Neural cell (in vitro differentiated cells): ENCODE data around the gene MLKL. TPM values are rescaled to one million over a fixed set of nuclear protein-coding genes. Genes with fewer than 3 reads are reported as not detected.

Experiments used
- H2AFZ ChIP-seq: fragments of 200-600, 300-800 bp; sonication (generic), shearing (Covaris generic); 2 replicates; pipeline ENCODE4 v1.6.0; 2014; ENCODE audit warnings: low read depth, mild to moderate bottlenecking, antibody characterized with exemption, low read length, moderate library complexity
- H3F3A ChIP-seq: fragments of 200-600 bp; shearing (Covaris generic); 2 replicates; pipeline ENCODE4 v1.6.1; 2016; ENCODE audit warnings: mild to moderate bottlenecking, moderate library complexity, mixed read lengths, antibody characterized with exemption, low read length; ENCODE audit not compliant: insufficient read depth, poor library complexity, severe bottlenecking
- H3K27ac ChIP-seq: fragments of 200-600, 300-800 bp; sonication (generic), shearing (Covaris generic); 2 replicates; pipeline ENCODE4 v1.5.1; 2014; ENCODE audit warnings: mild to moderate bottlenecking, low read length, moderate library complexity
- H3K27me3 ChIP-seq: fragments of 300-800, 200-600 bp; sonication (generic), shearing (Covaris generic); 2 replicates; pipeline ENCODE4 v1.6.0; 2014; ENCODE audit warnings: mild to moderate bottlenecking, low read depth, low read length, moderate library complexity; ENCODE audit not compliant: insufficient read depth
- H3K36me3 ChIP-seq: fragments of 300-800, 200-600 bp; sonication (generic), shearing (Covaris generic); 2 replicates; pipeline ENCODE4 v1.5.1; 2014; ENCODE audit warnings: mild to moderate bottlenecking, antibody characterized with exemption, low read length, moderate library complexity; ENCODE audit not compliant: insufficient read depth
- H3K4me2 ChIP-seq: fragments of 300-800, 200-600 bp; sonication (generic), shearing (Covaris generic); 2 replicates; pipeline ENCODE4 v1.6.0; 2014; ENCODE audit warnings: mild to moderate bottlenecking, low read length
- H3K4me3 ChIP-seq: fragments of 300-800, 200-600 bp; sonication (generic), shearing (Covaris generic); 2 replicates; pipeline ENCODE4 v1.5.1; 2014; ENCODE audit warnings: mild to moderate bottlenecking, low read length, moderate library complexity
- H3K79me2 ChIP-seq: fragments of 200-600 bp; shearing (Covaris generic); replicated peaks from 2 replicates; pipeline ENCODE4 v1.6.0; 2014; ENCODE audit warnings: mild to moderate bottlenecking, low read length, moderate library complexity; ENCODE audit not compliant: insufficient read depth
- H3K9ac ChIP-seq: fragments of 300-800, 200-600 bp; sonication (generic), shearing (Covaris generic); 2 replicates; pipeline ENCODE4 v1.6.1; 2016; ENCODE audit warnings: mild to moderate bottlenecking, low read length, mixed read lengths
- H3K9me2 ChIP-seq: fragments of 200-600 bp; shearing (Covaris generic); 2 replicates; pipeline ENCODE4 v1.6.1; 2016; ENCODE audit warnings: mild to moderate bottlenecking, low read length, mixed read lengths; ENCODE audit not compliant: insufficient read depth
- H3K9me3 ChIP-seq: fragments of 200-600, 300-800 bp; sonication (generic), shearing (Covaris generic); 2 replicates; pipeline ENCODE4 v1.6.1; 2016; ENCODE audit warnings: mild to moderate bottlenecking, mixed run types, low read length, moderate library complexity, mixed read lengths
- H4K20me1 ChIP-seq: fragments of 200-600 bp; shearing (Covaris generic); 2 replicates; pipeline ENCODE4 v1.6.1; 2016; ENCODE audit warnings: mild to moderate bottlenecking, mixed run types; ENCODE audit not compliant: insufficient read depth
- CTCF ChIP-seq: fragments of 450-650 bp; IDR thresholded peaks from 2 replicates; pipeline ENCODE4 v1.5.1; 2014; ENCODE audit warnings: antibody characterized with exemption, mild to moderate bottlenecking, moderate library complexity; ENCODE audit not compliant: poor library complexity, severe bottlenecking
- EP300 ChIP-seq: fragments of 450-650 bp; conservative IDR thresholded peaks from 2 replicates; pipeline ENCODE4 v1.6.1; 2014; ENCODE audit warnings: antibody characterized with exemption, mild to moderate bottlenecking, moderate library complexity; ENCODE audit not compliant: poor library complexity, severe bottlenecking
- EZH2 ChIP-seq: fragments of 200-600, 300-800 bp; shearing (Covaris generic), sonication (generic); IDR thresholded peaks from 2 replicates; pipeline ENCODE4 v1.6.1; 2014; ENCODE audit warnings: antibody characterized with exemption, low read length, borderline replicate concordance, mild to moderate bottlenecking; ENCODE audit not compliant: insufficient read depth, poor library complexity, severe bottlenecking
- MXI1 ChIP-seq: fragments of 450-650 bp; conservative IDR thresholded peaks from 2 replicates; pipeline ENCODE4 v1.6.1; 2014; ENCODE audit warnings: antibody characterized with exemption, mild to moderate bottlenecking; ENCODE audit not compliant: poor library complexity, severe bottlenecking
- POLR2AphosphoS5 ChIP-seq: IDR thresholded peaks from 2 replicates; pipeline ENCODE4 v1.6.1; 2012
- RAD21 ChIP-seq: fragments of 450-650 bp; conservative IDR thresholded peaks from 2 replicates; pipeline ENCODE4 v1.6.1; 2014; ENCODE audit warnings: antibody characterized with exemption, mild to moderate bottlenecking, moderate library complexity
- REST ChIP-seq: IDR thresholded peaks from 2 replicates; pipeline ENCODE4 v1.6.1; 2012; ENCODE audit warnings: borderline replicate concordance
- SMC3 ChIP-seq: fragments of 450-650 bp; conservative IDR thresholded peaks from 2 replicates; pipeline ENCODE4 v1.6.1; 2014; ENCODE audit warnings: antibody characterized with exemption, mild to moderate bottlenecking, moderate library complexity; ENCODE audit not compliant: poor library complexity
- TAF1 ChIP-seq: IDR thresholded peaks from 2 replicates; pipeline ENCODE4 v1.6.1; 2012; ENCODE audit warnings: low read depth
- polyA plus RNA-seq: library from polyadenylated mRNA; depleted of rRNA; stranded (reverse); fragments of >200 nt; gene quantifications from 2 replicates; pipeline ENCODE4 v1.2.3, GENCODE V29; 2014

Gene MLKL
- polyA plus RNA-seq, 1 donor from 2014 or later, result not detected

GRCh38 chr16:74652249-74652648, 48.4 kb downstream of the MLKL start:
- peaks cover 20% of the 10 kb centered on the region for H3K79me2 ChIP-seq
- no peaks in the 10 kb centered on the region for H3K36me3 ChIP-seq
- no peak overlapping the region for H3K27ac ChIP-seq
- no peaks in the 10 kb centered on the region for H3K27me3 ChIP-seq
- TF ChIP-seq RAD21 (no peak), EZH2 (no peak), CTCF (no peak), SMC3 (no peak), POLR2AphosphoS5 (no peak), MXI1 (no peak), TAF1 (no peak), REST (no peak), EP300 (no peak)
- no peaks in the 10 kb centered on the region for H3K9me3 ChIP-seq
- H3K4me3 ChIP-seq, result no peak overlapping the region
- H3K9me2 ChIP-seq, result no peaks in the 10 kb centered on the region
- no peaks in the 10 kb centered on the region for H3F3A ChIP-seq
- no peak overlapping the region for H3K9ac ChIP-seq
- H2AFZ ChIP-seq, result no peak overlapping the region
- no peak overlapping the region for H3K4me2 ChIP-seq
- no peaks in the 10 kb centered on the region for H4K20me1 ChIP-seq

- Histone ChIP-seq H3K9ac (no peak overlapping the region), H3F3A (no peaks in the 10 kb centered on the region), H3K4me3 (no peak overlapping the region), H3K27me3 (no peaks in the 10 kb centered on the region), H4K20me1 (no peaks in the 10 kb centered on the region), H3K9me3 (no peaks in the 10 kb centered on the region), H3K9me2 (no peaks in the 10 kb centered on the region), H3K27ac (no peak overlapping the region), H3K79me2 (peaks cover 16% of the 10 kb centered on the region), H3K36me3 (no peaks in the 10 kb centered on the region), H3K4me2 (no peak overlapping the region), H2AFZ (no peak overlapping the region)
- TF ChIP-seq EZH2, result no peak
- TF ChIP-seq TAF1, result no peak
- no peak for TF ChIP-seq POLR2AphosphoS5
- no peak for TF ChIP-seq RAD21
- TF ChIP-seq SMC3, result no peak
- no peak for TF ChIP-seq MXI1
- TF ChIP-seq EP300, result no peak
- TF ChIP-seq CTCF, result no peak
- no peak for TF ChIP-seq REST
Observed at GRCh38 chr16:74651841-74652240, 48.8 kb downstream of the MLKL start.
